Ishikawa (cell line): ENCODE measurements around the gene CTXN3.

Source experiments
- CEBPB ChIP-seq: IDR thresholded peaks from 2 replicates; pipeline ENCODE4 v1.6.1; 2012
- CREB1 ChIP-seq: IDR thresholded peaks from 2 replicates; pipeline ENCODE4 v1.6.1; 2012; ENCODE audit warnings: low read depth
- EGR1 ChIP-seq: IDR thresholded peaks from 2 replicates; pipeline ENCODE4 v1.6.1; 2012
- EP300 ChIP-seq: IDR thresholded peaks from 2 replicates; pipeline ENCODE4 v1.6.1; 2012; ENCODE audit warnings: borderline replicate concordance
- FOXM1 ChIP-seq: IDR thresholded peaks from 2 replicates; pipeline ENCODE4 v1.6.1; 2012; ENCODE audit warnings: low read depth, borderline replicate concordance
- NFIC ChIP-seq: IDR thresholded peaks from 2 replicates; pipeline ENCODE4 v1.6.1; 2012
- RAD21 ChIP-seq: IDR thresholded peaks from 2 replicates; pipeline ENCODE4 v1.6.1; 2012; ENCODE audit warnings: low read depth
- TAF1 ChIP-seq: IDR thresholded peaks from 2 replicates; pipeline ENCODE4 v1.6.1; 2012; ENCODE audit warnings: low read depth, mild to moderate bottlenecking
- TCF12 ChIP-seq: IDR thresholded peaks from 2 replicates; pipeline ENCODE4 v1.6.1; 2012; ENCODE audit warnings: low read depth
- TEAD4 ChIP-seq: IDR thresholded peaks from 2 replicates; pipeline ENCODE4 v1.6.1; 2012
- YY1 ChIP-seq: IDR thresholded peaks from 2 replicates; pipeline ENCODE4 v1.6.1; 2012; ENCODE audit warnings: low read depth
- ZBTB7A ChIP-seq: IDR thresholded peaks from 2 replicates; pipeline ENCODE4 v1.6.1; 2012; ENCODE audit warnings: low read depth
- TF ChIP-seq, protein P1 (sequence below): IDR thresholded peaks from 2 replicates; pipeline ENCODE4 v1.6.1; 2012; ENCODE audit warnings: low read depth, mild to moderate bottlenecking
- TF ChIP-seq, protein P2 (sequence below): IDR thresholded peaks from 2 replicates; pipeline ENCODE4 v1.6.1; 2012
- TF ChIP-seq, protein P3 (sequence below): IDR thresholded peaks from 2 replicates; pipeline ENCODE4 v1.6.1; 2012

The CTXN3 gene

GRCh38 chr5:127652952-127653611 lies 4.2 kb downstream of the CTXN3 start:
- no peak for TF ChIP-seq NFIC
- no peak for TF ChIP-seq TAF1
- TF ChIP-seq RAD21: no peak
- TF ChIP-seq TEAD4: no peak
- TF ChIP-seq CREB1: no peak
- TF ChIP-seq CEBPB: no peak
- TF ChIP-seq, protein P1, sequence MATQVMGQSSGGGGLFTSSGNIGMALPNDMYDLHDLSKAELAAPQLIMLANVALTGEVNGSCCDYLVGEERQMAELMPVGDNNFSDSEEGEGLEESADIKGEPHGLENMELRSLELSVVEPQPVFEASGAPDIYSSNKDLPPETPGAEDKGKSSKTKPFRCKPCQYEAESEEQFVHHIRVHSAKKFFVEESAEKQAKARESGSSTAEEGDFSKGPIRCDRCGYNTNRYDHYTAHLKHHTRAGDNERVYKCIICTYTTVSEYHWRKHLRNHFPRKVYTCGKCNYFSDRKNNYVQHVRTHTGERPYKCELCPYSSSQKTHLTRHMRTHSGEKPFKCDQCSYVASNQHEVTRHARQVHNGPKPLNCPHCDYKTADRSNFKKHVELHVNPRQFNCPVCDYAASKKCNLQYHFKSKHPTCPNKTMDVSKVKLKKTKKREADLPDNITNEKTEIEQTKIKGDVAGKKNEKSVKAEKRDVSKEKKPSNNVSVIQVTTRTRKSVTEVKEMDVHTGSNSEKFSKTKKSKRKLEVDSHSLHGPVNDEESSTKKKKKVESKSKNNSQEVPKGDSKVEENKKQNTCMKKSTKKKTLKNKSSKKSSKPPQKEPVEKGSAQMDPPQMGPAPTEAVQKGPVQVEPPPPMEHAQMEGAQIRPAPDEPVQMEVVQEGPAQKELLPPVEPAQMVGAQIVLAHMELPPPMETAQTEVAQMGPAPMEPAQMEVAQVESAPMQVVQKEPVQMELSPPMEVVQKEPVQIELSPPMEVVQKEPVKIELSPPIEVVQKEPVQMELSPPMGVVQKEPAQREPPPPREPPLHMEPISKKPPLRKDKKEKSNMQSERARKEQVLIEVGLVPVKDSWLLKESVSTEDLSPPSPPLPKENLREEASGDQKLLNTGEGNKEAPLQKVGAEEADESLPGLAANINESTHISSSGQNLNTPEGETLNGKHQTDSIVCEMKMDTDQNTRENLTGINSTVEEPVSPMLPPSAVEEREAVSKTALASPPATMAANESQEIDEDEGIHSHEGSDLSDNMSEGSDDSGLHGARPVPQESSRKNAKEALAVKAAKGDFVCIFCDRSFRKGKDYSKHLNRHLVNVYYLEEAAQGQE: no peak
- TF ChIP-seq, protein P2, sequence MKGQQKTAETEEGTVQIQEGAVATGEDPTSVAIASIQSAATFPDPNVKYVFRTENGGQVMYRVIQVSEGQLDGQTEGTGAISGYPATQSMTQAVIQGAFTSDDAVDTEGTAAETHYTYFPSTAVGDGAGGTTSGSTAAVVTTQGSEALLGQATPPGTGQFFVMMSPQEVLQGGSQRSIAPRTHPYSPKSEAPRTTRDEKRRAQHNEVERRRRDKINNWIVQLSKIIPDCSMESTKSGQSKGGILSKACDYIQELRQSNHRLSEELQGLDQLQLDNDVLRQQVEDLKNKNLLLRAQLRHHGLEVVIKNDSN: no peak
- no peak for TF ChIP-seq EGR1
- TF ChIP-seq EP300: no peak

DNA sequence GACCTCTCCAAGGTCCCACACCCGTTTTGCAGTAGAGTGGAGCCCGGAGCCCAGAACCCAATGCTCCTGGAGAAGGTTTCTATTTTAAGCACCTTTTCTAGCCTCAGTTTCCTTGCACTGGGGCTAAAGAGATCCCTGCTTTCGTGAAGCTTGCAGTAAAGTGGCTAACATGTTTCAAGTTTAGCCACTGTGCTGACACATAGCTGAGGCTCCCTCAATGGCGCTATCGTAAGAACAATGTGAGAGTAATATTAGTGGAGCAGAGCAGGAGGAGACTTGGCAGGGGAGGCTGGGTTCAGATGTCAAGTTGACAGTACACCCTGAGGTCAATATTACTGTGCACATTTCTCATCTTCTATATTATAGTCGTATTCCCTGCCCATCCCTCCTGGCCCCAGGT lies 7.9 kb downstream of the CTXN3 start:
- no peak for TF ChIP-seq TAF1
- no peak for TF ChIP-seq YY1
- TF ChIP-seq, protein P1: no peak
- TF ChIP-seq RAD21: no peak
- TF ChIP-seq EGR1: no peak
- TF ChIP-seq FOXM1: no peak
- no peak for TF ChIP-seq ZBTB7A
- TF ChIP-seq CREB1: no peak
- no peak for TF ChIP-seq TCF12
- TF ChIP-seq EP300: no peak
- TF ChIP-seq, protein P3, sequence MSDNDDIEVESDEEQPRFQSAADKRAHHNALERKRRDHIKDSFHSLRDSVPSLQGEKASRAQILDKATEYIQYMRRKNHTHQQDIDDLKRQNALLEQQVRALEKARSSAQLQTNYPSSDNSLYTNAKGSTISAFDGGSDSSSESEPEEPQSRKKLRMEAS: no peak
- no peak for TF ChIP-seq NFIC
- TF ChIP-seq TEAD4: no peak
- TF ChIP-seq, protein P2: no peak
- TF ChIP-seq CEBPB: no peak

GRCh38 chr5:127660047-127660733 lies 11.3 kb downstream of the CTXN3 start:
- TF ChIP-seq YY1 (no peak), CREB1 (no peak), CEBPB (no peak), EGR1 (no peak), RAD21 (no peak), EP300 (no peak), ZBTB7A (no peak), TAF1 (no peak), FOXM1 (no peak), TCF12 (no peak)
- TF ChIP-seq, protein P3: no peak
- TF ChIP-seq, protein P2: no peak
- TF ChIP-seq, protein P1: no peak
